Endothelial cell of umbilical vein (primary cell): ENCODE data around the gene CRISPLD2. TPM values are rescaled to one million over a fixed set of nuclear protein-coding genes. Genes with fewer than 3 reads are reported as not detected.

Experiments used
- BruUV-seq: library from RNA; stranded (reverse); fragments of 400-500 nt; replicated peaks from 2 replicates; lab custom pipeline; 2021; lab: Mats Ljungman, UMichigan
- CTCF ChIA-PET: fragments of 300-600, 350-600 bp; sonication (Branson Sonifier 250); formaldehyde crosslinking; loops from one replicate; lab custom pipeline; 2021; ENCODE audit warnings: antibody characterized with exemption, inconsistent platforms; lab: Charles Lee
- POLR2A ChIA-PET: fragments of 300-600, 350-600 bp; sonication (Branson Sonifier 250); formaldehyde crosslinking; loops from one replicate; lab custom pipeline; 2021; ENCODE audit warnings: antibody characterized with exemption, inconsistent platforms; lab: Charles Lee
- DNase-seq: peaks from one replicate; pipeline ENCODE4 v3.0.0-alpha.2; 2011; ENCODE audit warnings: low read depth, low spot score
- FAIRE-seq: peaks from 2 replicates; lab custom pipeline; 2011; peaks lifted over from hg19 to GRCh38; lab: Jason Lieb, UNC
- H2AFZ ChIP-seq: 2 replicates; pipeline ENCODE4 v1.6.0; 2012; ENCODE audit warnings: low read depth, low read length, control low read depth, inconsistent platforms
- H3K27ac ChIP-seq: 2 replicates; pipeline ENCODE4 v1.5.1; 2011; ENCODE audit warnings: low read depth, mild to moderate bottlenecking, control low read depth, low read length, moderate library complexity; ENCODE audit not compliant: insufficient read depth
- H3K27me3 ChIP-seq, 2 experiments: 2 replicates each; pipeline versions ENCODE4 v1.6.0 to v1.6.1; 2011; ENCODE audit warnings: low read length in 2 of 2, mixed read lengths in 1 of 2; ENCODE audit not compliant: control insufficient read depth in 2 of 2, insufficient read depth in 2 of 2
- H3K36me3 ChIP-seq, 2 experiments: 2 replicates in 1 of 2; 3 replicates in 1 of 2; pipeline ENCODE4 v1.5.1; 2011; ENCODE audit warnings: low read length in 2 of 2, mild to moderate bottlenecking in 1 of 2, moderate library complexity in 1 of 2; ENCODE audit not compliant: control insufficient read depth in 2 of 2, insufficient read depth in 2 of 2; ENCODE audit errors: extremely low read depth in 1 of 2
- H3K4me1 ChIP-seq: 3 replicates; pipeline ENCODE4 v1.5.1; 2011; ENCODE audit warnings: mild to moderate bottlenecking, low read length; ENCODE audit not compliant: control insufficient read depth, insufficient read depth; ENCODE audit errors: extremely low read depth
- H3K4me2 ChIP-seq: 2 replicates; pipeline ENCODE4 v1.6.1; 2011; ENCODE audit warnings: low read length, control low read depth, mixed read lengths; ENCODE audit not compliant: insufficient read depth
- H3K4me3 ChIP-seq, 3 experiments: fragments of 200-600 bp in 1 of 3; sonication (generic), shearing (Covaris generic) in 1 of 3; replicated peaks in 1 of 3; 2 replicates each; pipeline ENCODE4 v1.5.1; 2011 to 2016; ENCODE audit warnings: control low read depth in 3 of 3, low read length in 3 of 3, mild to moderate bottlenecking in 2 of 3, inconsistent platforms in 1 of 3, low read depth in 1 of 3, moderate library complexity in 1 of 3; ENCODE audit not compliant: insufficient read depth in 1 of 3
- H3K79me2 ChIP-seq: 2 replicates; pipeline ENCODE4 v1.6.0; 2012; ENCODE audit warnings: low read length, inconsistent platforms; ENCODE audit not compliant: control insufficient read depth, insufficient read depth
- H3K9ac ChIP-seq: replicated peaks from 2 replicates; pipeline ENCODE3; 2011; ENCODE audit warnings: low read length, control low read depth; ENCODE audit not compliant: insufficient read depth; ENCODE audit errors: extremely low read depth
- H3K9me1 ChIP-seq: replicated peaks from 3 replicates; pipeline ENCODE4 v1.6.0; 2011; ENCODE audit warnings: mild to moderate bottlenecking, low read length; ENCODE audit not compliant: control insufficient read depth, insufficient read depth; ENCODE audit errors: extremely low read depth
- H3K9me3 ChIP-seq: replicated peaks from 2 replicates; pipeline ENCODE4 v1.5.1; 2012; ENCODE audit warnings: low read length, inconsistent platforms; ENCODE audit not compliant: control insufficient read depth, insufficient read depth
- H4K20me1 ChIP-seq: replicated peaks from 2 replicates; pipeline ENCODE3; 2011; ENCODE audit warnings: mild to moderate bottlenecking, low read length; ENCODE audit not compliant: control insufficient read depth, insufficient read depth; ENCODE audit errors: extremely low read depth
- EZH2 ChIP-seq: IDR thresholded peaks from 2 replicates; pipeline ENCODE4 v1.6.1; 2012; ENCODE audit warnings: borderline replicate concordance, low read depth, mild to moderate bottlenecking, moderate library complexity, low read length, inconsistent platforms; ENCODE audit not compliant: severe bottlenecking
- FOS ChIP-seq: IDR thresholded peaks from 2 replicates; pipeline ENCODE4 v1.6.1; 2011; ENCODE audit warnings: mild to moderate bottlenecking, low read length, moderate library complexity, borderline replicate concordance; ENCODE audit not compliant: insufficient read depth
- GATA2 ChIP-seq: IDR thresholded peaks from 2 replicates; pipeline ENCODE4 v1.7.0; 2011; ENCODE audit warnings: low read depth, mild to moderate bottlenecking, moderate library complexity, mixed read lengths, low read length; ENCODE audit not compliant: insufficient read length, insufficient read depth
- JUN ChIP-seq: IDR thresholded peaks from 2 replicates; pipeline ENCODE4 v1.6.1; 2011; ENCODE audit warnings: borderline replicate concordance, low read depth; ENCODE audit not compliant: insufficient read length, insufficient read depth
- MAX ChIP-seq: IDR thresholded peaks from 2 replicates; pipeline ENCODE4 v1.6.1; 2011; ENCODE audit not compliant: insufficient read depth, insufficient read length
- MYC ChIP-seq: IDR thresholded peaks from one replicate; pipeline ENCODE4 v1.6.1; 2011; ENCODE audit warnings: mild to moderate bottlenecking, low read depth, low read length
- POLR2A ChIP-seq: IDR thresholded peaks from 2 replicates; pipeline ENCODE4 v1.6.1; 2012; ENCODE audit warnings: low read depth, mild to moderate bottlenecking, control low read depth, low read length
- POLR2AphosphoS5 ChIP-seq: IDR thresholded peaks from 2 replicates; pipeline ENCODE4 v1.6.1; 2012; ENCODE audit warnings: low read depth, mild to moderate bottlenecking, control low read depth, low read length, moderate library complexity; ENCODE audit not compliant: insufficient read depth
- dilution Hi-C: fragments of 300-500 bp; cut with MboI; formaldehyde crosslinking; loops from one replicate; pipeline ENCODE4 v1.15.0; 2019; ENCODE audit warnings: low sequenced_read_pairs; ENCODE audit not compliant: extremely low pct_ligation_motif_present
- intact Hi-C: fragments of 100-400 bp; cut with micrococcal nuclease; formaldehyde crosslinking; loops from one replicate; pipeline ENCODE4 v1.10.0; 2022
- polyA plus RNA-seq, 4 experiments: library from polyadenylated mRNA; depleted of rRNA in 3 of 4; stranded (reverse) in 3 of 4; unstranded in 1 of 4; fragments of >200 nt; gene quantifications; 2 replicates each; pipeline versions ENCODE4 v1.2.1 to v1.2.3, GENCODE V29; 2011 to 2012; ENCODE audit warnings: missing spikeins in 1 of 4
- total RNA-seq: library from RNA; stranded (reverse); gene quantifications from 2 replicates; pipeline ENCODE4 v1.2.3, GENCODE V29; 2021
- TF ChIP-seq, protein P1 (sequence below), 2 donors: IDR thresholded peaks; 1 replicate in 1 of 2; 2 replicates in 1 of 2; pipeline ENCODE4 v1.5.1; 2011; ENCODE audit warnings: low read length in 2 of 2, mild to moderate bottlenecking in 2 of 2, moderate library complexity in 2 of 2, control low read depth in 1 of 2, inconsistent platforms in 1 of 2, low read depth in 1 of 2; ENCODE audit not compliant: insufficient read depth in 1 of 2; ENCODE audit errors: extremely low read depth in 1 of 2

Gene CRISPLD2
- total and polyA plus RNA-seq, 2 donors (not counting 3 experiments of a cell fraction or from before 2014, with no cell fraction given), result 0.14 to 0.73 TPM

- no peaks in the 10 kb centered on the region for H3K36me3 ChIP-seq
- BruUV-seq, result no TSS peak
- H3K4me2 ChIP-seq, result no peak overlapping the region
- DNase-seq (no peak), FAIRE-seq (no peak)
- peaks cover 4% of the 10 kb centered on the region for H3K4me1 ChIP-seq
- H3K27me3 ChIP-seq, result peaks cover 6 to 15% of the 10 kb centered on the region in 2 experiments
- CTCF ChIA-PET, result interaction anchor here (2.0 kb wide), 1 partner anchor 12 kb away, joined by 5 read pairs; no protein-coding TSS in a partner anchor
- dilution Hi-C loops (no loop called here), intact Hi-C loops (no loop called here)
- POLR2A ChIA-PET, result no interaction called here
- no peak overlapping the region for H3K27ac ChIP-seq
- H3K79me2 ChIP-seq, result no peaks in the 10 kb centered on the region
- TF ChIP-seq EZH2, result no peak
- TF ChIP-seq FOS, result no peak
- no peak for TF ChIP-seq POLR2AphosphoS5
- no peak for TF ChIP-seq JUN
- no peak for TF ChIP-seq POLR2A
- TF ChIP-seq MAX, result no peak
- TF ChIP-seq, protein P1, sequence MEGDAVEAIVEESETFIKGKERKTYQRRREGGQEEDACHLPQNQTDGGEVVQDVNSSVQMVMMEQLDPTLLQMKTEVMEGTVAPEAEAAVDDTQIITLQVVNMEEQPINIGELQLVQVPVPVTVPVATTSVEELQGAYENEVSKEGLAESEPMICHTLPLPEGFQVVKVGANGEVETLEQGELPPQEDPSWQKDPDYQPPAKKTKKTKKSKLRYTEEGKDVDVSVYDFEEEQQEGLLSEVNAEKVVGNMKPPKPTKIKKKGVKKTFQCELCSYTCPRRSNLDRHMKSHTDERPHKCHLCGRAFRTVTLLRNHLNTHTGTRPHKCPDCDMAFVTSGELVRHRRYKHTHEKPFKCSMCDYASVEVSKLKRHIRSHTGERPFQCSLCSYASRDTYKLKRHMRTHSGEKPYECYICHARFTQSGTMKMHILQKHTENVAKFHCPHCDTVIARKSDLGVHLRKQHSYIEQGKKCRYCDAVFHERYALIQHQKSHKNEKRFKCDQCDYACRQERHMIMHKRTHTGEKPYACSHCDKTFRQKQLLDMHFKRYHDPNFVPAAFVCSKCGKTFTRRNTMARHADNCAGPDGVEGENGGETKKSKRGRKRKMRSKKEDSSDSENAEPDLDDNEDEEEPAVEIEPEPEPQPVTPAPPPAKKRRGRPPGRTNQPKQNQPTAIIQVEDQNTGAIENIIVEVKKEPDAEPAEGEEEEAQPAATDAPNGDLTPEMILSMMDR (IDR thresholded peaks at IDR 0.05; ENCODE audit: extremely low read depth in 1 of 2, insufficient read depth in 1 of 2, low read depth in 1 of 2, low read length in 2 of 2), result no peak
- TF ChIP-seq GATA2, result no peak
- no peak for TF ChIP-seq MYC
- no peaks in the 10 kb centered on the region for H4K20me1 ChIP-seq
- no peak overlapping the region for H3K9ac ChIP-seq
- H2AFZ ChIP-seq, result no peak overlapping the region
- H3K9me1 ChIP-seq, result no peaks in the 10 kb centered on the region
- no peaks in the 10 kb centered on the region for H3K9me3 ChIP-seq
- H3K4me3 ChIP-seq, result no peak overlapping the region
Measured at GRCh38 chr16:84818133-84818532, 1.7 kb upstream of the CRISPLD2 start.
